ENCODE data around the gene WNK2.
"Not testable (repeated sequence)": the region's sequence is repeated elsewhere in the genome, so short reads cannot be mapped to it uniquely, and the experiment has no call there.

The WNK2 gene

DNA sequence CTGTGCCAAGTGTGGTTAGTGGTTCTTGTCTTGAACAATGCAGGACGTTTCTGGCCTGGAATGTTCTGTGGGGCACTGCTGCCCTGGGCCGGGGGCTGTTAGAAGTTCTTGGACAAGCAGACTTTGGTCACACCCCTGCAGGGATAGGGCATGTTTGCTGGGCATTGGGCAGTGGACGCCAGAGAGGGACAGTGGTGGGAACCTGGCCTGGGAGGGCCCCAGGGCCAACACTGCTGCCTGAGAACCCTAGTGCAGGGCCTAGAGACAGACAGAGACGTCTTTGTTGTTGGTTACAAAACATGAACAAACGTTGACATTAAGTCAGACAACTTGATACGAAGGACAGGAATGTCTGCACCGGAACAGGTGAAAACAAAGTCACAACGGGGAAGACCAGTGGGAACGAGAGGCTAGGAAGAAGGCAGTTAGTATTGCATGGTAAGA is 57.0 kb downstream of the WNK2 start:
- no peak for DNase-seq

DNA sequence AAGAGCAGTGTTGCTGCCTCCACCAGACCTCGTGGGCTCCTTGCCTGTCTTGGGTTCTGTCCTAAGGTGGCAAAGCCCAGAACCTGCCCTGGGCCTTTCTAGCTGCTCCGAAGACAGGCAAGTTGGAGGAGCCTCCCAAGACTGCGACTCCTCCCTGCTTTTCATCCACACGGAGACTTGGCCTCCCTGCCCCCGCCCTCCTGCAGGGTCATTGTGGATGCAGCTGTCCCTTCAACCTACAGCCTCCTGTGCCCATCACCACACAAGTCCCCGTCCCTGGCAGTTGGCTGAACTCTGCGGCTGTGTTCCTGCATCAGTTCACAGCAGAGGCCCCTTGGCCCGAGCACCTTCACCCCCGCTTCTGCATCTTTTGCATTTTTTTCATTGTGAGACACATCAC is 59.2 kb downstream of the WNK2 start:
- no peak for DNase-seq

DNA sequence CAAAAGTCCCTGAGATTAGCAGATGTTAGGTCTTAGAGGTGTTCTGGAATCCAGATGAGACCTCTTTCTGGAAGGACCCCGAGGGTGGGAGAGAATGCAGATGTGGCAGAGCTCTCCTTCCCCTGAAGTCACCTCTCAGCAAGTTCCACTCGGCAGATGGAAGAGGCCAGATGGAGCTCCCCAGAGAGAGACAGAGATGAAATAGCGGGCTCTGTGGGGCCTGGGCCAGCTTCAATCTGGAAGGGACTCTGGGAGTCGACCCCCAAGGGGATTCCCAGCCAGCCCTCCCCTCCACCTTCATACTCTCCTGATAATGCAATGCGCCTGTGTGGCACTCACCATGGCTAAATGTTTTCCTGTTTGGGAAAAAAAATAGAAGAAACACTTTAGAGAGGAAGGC is 60.2 kb downstream of the WNK2 start:
- DNase-seq: no peak

- DNase-seq: no peak
Measured at GRCh38 chr9:93244510-93245436, 60.8 kb downstream of the WNK2 start.

DNA sequence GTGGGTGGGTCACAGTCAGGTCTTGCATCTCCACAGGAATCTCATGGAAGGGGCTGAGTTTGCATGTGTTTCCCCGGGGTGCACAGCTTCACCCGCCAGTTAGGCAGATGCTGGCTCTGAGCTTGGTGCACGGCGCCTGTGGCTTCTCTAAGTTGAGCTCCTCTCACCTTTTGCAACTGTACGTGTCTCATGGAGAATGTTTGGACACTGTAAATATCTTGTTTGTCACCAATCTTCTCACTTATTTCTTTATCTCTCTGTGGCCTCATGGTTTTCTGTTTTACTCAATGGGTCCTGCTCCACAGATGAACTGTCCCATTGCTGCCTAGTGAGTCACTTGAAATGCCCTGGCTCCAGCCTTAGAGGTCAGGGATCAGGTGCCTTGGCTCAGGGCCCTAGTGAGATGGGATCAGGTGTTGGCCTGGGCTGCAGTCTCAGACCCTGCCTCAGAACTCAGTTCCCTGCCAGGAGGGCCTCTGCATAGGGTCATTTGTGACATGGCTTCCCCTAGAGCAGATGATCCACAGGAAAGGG is 61.6 kb downstream of the WNK2 start:
- no peak for DNase-seq

- no peak for DNase-seq
Measured at GRCh38 chr9:93246111-93246510, 62.2 kb downstream of the WNK2 start.

DNA sequence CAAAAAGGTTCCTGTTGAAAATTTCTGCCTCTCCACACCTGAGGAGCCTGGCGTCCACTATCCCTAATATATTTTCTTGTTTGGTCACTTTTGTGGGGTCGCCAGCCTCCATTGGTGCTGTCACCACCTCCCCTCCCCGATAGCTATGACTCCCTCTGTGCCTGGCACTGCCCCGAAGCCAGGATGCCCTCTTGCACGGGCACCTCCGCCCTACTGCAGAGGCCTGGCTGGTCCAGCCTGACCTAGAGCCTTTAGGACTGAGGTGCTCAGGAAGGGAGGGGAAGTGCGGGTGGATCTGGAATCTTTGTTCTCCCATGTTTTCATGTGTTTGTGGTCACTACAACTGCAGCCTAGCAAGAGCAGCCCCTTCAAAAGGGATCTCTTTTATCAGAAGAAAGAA is 62.6 kb downstream of the WNK2 start:
- DNase-seq: no peak

- DNase-seq: no peak
Measured at GRCh38 chr9:93247099-93247865, 63.3 kb downstream of the WNK2 start.

DNA sequence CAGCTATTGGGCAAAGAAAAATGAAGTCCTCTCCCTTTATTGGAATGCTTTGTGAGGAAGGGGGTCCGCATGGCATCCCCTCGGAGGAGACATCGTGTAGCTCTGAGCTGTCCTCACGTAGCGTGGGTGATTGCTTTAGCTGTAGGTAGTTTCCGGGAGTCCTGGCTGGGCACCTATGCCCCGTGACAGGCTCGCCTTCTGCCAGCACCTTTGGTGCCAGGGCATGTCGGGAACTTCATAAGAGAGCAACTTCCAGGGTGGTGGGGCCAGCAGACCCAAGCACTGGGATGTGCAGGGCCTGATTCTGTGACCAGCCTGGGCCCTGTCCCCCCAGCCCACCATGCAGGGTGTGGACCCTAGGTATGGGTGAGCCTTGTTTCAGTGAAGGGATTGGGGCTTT is 64.0 kb downstream of the WNK2 start:
- DNase-seq: no peak

DNA sequence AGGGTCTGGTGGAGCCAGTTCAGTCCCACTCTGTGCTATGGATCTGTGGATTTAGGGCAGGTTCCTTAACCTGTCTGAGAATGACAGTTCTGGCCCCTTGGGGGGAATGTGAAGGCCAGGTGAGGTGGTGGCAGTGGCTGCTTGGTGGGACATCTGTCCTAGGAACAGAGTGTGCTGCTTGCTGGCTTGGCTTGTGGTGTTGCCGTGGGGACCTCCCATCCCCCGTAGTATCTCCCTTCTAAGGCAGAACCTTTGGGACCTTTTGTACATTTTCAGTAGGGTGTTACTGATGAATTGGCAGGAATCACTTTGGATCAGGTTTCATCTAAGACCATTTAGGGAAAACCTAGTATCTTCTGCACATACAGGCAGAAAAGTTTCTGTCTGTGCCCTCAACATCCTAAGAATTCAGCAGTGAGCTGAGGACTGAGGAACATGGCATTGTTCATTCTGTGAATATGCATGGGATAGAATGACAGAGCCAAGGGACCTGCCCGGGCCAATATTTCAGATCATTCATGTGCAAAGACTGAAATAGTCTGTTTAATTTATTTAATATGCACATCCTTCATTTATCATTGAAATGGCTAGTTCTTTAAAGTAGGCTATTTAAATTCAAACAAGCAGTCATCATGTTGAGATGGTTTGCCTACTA is 64.6 kb downstream of the WNK2 start:
- DNase-seq: no peak

- DNase-seq: no peak
Measured at GRCh38 chr9:93250185-93250584, 66.2 kb downstream of the WNK2 start.

- DNase-seq: not testable (repeated sequence)
Measured at GRCh38 chr9:93251309-93251708, 67.4 kb downstream of the WNK2 start.

GRCh38 chr9:93252116-93252780 is 68.3 kb downstream of the WNK2 start:
- no peak for DNase-seq

DNA sequence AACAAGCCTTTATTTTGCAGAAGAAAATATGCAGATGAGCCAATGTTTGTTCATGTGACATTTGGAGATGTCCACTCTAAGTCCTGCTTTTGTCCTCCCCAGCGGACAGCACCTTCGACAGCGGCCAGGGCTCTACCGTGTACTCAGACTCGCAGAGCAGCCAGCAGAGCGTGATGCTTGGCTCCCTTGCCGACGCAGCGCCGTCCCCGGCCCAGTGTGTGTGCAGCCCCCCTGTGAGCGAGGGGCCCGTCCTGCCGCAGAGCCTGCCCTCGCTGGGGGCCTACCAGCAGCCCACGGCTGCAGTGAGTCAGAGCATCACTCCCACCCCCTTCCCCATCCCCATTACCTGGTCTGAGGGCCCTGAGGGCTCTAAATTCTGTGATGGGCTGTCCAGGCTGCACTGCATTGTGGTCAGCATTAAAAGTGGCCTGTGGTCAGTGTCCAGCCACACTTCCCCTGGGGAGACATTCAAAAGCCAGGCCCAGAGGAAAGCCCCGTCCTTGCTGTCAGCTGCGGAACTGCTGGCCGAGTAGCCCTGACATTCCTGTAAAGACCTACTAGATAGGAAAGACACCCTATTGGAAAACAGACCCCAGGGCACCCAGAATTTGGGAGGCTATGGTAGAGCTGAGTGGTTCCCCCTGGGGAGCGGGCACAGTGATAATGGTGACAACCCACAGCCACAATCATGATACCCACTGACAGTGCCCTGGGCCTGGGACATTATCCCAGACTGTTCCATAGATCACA is 69.0 kb downstream of the WNK2 start:
- DNase-seq: no peak

DNA sequence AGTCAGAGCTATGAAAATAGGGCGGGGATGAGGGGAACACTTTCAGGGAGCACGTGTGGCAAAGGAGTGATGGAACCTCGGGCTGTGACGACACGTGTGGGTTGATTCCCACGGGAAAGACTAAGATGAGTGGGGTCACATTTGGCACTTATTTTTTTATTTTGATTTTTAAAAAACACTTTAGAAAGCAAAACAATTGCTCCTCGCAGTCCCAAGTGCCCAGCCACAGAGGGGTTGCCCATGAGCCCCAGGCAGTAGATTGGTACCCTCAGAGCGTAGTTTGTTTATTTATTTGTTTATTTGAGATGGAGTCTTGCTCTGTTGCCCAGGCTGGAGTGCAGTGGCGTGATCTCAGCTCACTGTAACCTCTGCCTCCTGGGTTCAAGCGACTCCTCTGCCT is 69.7 kb downstream of the WNK2 start:
- no peak for DNase-seq

- no peak for DNase-seq
Measured at GRCh38 chr9:93254061-93254481, 70.1 kb downstream of the WNK2 start.

GRCh38 chr9:93254806-93255493 is 71.0 kb downstream of the WNK2 start:
- no peak for DNase-seq

DNA sequence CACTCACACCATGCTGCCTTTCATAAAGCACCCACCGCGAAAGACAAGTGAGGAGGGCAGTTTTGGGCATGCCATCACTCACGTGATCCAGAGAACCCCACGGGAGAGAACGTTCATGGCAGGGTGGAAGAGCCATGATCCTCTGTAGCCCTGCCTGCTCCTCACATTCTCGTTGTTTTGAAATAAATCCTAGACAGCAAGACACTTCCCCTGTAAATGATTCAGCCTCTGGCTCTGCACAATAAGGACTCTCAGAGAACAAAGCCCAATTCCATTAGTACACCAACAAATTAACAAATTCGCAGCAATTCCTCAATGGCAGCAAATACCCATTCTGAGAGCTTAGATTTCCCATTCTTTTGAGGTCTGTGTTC is 71.5 kb downstream of the WNK2 start:
- no peak for DNase-seq

DNA sequence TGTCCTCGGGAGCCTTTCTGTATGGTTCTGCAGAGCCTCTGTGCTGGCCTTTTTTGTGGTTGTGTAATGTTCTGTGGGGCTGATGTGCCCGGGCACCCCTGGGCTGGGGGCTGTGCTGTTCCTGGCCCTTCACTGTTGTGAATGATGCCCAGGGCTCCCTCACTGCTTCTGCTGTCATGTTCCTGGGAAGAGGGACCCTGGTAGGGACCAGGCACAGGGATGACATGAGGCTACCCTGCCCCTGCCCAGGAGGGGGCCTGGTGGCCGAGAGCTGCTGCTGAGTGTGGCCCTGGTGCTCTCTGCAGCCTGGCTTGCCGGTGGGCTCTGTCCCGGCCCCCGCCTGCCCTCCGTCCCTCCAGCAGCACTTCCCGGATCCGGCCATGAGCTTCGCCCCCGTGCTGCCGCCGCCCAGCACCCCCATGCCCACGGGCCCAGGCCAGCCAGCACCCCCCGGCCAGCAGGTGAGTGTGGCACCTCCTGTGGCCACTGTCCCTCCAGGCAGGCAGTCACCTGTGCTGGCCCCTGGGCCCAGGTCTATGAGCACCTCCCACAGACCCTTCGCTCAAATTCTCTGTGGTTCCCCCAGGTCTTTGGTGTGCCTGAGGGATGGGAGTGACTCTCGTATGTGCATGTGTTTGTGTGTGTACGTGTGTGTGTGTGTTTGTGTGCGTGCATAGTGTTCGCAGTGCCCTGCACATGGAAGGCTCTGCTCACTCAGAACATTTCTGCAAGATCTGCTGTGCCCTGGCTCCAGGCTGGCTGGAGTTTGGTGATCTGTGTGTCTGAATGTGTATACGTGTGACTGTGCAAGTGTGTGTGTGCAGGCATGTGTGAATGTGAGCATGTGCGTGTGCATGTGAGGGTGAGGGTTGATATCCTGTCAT is 72.3 kb downstream of the WNK2 start:
- no peak for DNase-seq
